HG03064 (cell line): ENCODE measurements around the gene SYNRG.

Experiments
- ATAC-seq: cut with Tn5 transposase; IDR thresholded peaks from one replicate; pipeline ENCODE4 v1.9.1; 2021; ENCODE audit warnings: low read depth; ENCODE audit not compliant: unreplicated experiment

The SYNRG gene

DNA sequence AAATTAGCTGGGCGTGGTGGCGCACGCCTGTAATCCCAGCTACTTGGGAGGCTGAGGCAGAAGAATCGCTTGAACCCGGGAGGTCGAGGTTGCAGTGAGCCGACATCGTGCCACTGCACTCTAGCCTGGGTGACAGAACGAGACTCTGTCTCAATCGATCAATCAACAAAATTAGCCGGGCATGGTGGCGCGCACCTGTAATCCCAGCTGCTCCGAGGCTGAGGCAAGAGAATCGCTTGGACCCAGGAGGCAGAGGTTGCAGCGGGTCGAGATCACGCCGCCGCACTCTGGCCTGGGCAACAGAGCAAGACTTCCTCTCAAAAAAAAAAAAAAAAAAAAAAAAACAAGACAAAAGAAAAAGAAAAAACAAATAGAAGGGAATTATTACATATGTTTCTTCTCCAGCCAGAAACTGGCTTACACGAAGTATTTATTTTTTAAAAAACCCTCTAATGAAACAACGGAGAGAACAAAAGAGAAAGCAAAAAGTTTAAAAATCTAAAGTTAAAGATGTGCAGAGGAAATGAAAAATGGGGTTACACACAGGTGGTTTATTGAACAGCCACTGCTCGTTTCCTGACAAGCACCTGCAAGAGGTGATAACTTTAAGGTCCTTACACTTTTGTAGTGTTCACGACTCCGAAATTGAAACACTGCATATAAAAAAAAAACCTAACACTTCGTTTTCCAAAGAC lies 1.4 kb downstream of the SYNRG start:
- no peak for ATAC-seq

DNA sequence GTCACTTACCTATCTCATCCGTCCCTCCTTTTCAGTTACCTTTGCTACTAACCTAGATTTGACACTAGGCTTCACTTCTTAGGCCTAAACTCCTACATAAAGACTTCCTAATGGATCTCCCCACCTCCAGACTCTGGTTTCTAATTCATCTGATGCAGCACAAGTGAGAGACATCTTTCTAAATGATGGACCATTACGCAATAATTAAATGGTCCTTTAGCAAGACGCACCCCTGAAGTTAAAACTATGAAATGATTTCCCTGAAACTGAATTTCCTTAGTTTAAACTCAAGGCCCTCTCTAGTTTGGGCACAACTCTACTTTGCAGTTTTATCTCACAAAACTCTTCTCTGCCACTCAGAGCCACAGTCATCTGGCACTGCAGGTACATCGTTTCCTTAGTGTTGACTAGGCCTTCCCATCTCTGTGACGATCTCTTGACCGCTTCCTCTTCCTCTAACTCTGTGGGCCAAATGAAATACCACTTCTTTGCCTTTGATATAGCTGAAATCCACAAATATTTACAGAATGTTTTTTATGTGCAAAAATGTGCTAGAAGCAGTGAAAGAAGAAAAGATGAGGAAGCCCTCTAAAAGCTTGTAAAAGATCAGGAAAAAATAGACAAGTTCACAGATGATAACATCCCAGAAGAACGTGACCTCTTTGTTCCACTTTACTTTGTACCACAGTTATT lies 3.3 kb downstream of the SYNRG start:
- no peak for ATAC-seq

DNA sequence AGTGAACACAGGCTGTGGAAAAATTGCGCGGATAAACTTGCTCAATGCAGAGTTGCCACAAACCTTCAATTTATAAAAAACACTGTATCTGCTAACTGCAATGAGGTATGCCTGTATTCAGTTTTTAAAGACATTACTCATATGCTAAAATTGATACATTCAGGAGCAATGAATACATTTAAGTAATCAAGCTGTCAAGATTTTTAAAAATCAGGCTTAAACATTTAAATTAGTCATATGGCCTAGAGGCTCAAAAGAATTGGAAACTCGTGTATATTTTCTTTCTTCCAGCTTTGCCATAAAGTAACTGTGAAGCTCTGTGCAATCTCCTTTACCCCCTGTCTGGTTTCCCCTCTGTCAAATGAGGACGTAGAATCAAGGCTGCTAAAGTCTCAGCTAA lies 4.1 kb downstream of the SYNRG start:
- ATAC-seq, result no peak

DNA sequence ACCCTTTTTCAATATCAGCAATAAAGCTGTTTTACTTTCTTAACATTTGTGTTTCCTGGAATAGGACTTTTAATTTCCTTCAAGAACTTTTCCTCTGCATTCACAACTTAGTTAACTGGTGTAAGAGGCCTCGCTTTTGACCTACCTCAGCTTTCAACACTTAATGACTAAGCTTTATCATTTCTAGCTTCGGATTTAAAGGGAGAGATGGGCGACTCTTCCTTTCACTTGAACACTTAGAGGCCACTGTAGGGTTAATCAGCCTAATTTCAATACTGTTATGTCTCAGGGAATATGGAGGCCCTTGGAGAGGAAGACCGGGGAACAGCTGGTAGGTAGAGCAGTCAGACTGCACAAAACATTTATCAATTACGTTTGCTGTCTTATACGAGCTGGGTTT lies 4.7 kb downstream of the SYNRG start:
- no peak for ATAC-seq

DNA sequence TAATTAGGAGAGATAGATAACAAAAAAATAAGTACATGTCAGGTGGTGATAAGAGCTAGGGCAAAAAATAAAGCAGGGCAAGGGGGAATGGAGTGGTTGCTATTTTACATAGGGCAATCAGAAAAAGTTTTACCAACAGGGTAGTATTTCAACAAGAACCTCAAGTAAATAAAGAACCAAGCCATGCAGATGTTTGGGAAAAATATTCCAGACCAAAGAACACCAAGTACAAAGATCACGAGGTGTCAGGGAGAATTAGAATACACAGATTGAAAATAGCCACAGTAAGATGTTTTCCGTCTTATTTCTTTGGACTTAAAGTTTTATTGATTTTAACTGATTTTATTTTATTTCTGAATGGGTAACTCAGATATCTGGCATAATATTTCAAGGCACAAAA lies 11.1 kb downstream of the SYNRG start:
- no peak for ATAC-seq

DNA sequence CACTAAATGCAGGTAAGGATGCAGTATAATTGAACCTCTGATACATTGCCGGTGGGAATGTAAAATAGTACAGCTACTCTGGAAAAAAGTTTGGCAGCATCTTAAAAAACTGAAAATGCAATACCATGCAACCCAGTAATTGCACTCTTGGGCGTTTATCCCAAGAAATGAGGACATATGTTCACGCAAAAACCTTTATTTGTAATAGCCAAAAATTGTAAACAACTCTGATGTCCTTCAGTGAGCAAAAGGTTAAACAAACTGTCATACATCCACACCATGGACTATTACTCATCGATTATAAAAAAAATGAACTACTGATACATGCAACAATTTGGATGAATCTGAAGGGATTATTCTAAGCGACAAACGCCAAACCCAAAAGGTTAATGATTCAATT lies 16.9 kb downstream of the SYNRG start:
- ATAC-seq, result no peak

DNA sequence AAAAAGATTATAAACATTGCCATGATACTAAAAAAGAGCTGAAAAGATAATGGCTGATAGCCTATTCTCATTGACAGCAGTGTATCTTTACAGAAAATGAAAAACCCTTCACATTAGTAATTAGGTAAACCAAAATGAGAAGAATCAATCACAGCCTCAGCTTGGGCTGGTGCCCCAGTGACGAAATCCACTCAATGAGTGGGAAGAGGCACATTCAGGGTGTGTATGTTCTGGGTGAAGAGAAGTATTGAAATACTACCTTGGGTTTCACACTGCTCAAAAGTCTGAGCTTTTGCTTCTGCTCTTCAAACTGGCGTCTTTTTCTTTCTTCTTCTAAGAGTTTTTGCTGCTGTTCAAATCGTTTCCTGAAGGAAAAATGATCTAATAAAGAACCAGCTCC lies 24.2 kb downstream of the SYNRG start:
- ATAC-seq, result no peak

DNA sequence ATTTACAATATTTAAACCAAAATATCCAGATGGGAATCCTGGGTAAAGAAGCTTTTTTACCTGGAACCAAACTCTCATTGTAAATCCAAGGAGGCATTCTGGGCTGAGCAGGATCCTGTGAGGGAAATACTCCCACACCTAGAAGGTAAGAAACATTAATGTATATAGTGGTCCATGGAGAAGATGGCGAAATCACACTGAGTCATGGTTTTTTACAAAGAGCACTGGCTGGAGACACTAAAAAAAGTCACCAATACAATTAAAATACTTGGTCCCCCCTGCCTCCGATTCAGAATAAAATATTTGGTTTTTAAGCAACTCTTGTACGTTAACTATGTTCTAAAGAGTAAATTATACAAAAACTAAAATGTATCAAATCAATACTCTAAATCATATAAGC lies 32.9 kb downstream of the SYNRG start:
- ATAC-seq, result no peak

DNA sequence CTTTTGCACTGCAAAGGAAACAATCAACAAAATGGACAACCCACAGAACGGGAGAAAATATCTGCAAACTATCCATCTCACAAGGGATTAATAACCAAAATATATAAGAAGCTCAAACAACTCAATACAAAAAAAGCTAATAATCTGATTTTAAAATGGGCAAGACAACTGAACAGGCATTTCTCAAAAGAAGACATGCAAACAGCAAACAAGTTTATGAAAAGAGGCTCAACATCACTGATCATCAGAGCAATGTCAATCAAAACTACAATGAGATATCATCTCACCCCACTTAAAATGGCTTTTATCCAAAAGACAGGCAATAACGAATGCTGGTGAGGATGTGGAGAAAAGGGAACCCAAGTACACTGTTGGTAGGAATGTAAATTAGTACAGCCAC lies 34.8 kb downstream of the SYNRG start:
- ATAC-seq, result no peak

DNA sequence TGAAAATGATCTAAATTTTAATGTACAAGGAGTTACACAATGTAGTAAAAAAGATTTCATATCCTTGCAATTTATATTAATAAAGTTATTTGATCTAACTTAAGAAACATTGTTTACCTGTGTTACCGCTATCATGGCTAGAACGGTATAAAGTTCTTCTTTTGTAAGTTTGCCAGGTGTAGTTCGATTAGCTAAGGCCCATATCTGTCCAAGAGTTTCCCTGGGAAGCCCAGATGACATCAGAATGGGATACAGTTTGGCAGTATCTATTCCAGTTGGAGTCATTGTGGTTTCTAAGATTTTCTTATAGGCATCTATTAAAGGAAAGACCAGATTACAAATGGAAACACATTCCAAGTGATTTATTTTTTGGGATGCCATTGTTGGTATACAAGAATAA lies 37.5 kb downstream of the SYNRG start:
- no peak for ATAC-seq

DNA sequence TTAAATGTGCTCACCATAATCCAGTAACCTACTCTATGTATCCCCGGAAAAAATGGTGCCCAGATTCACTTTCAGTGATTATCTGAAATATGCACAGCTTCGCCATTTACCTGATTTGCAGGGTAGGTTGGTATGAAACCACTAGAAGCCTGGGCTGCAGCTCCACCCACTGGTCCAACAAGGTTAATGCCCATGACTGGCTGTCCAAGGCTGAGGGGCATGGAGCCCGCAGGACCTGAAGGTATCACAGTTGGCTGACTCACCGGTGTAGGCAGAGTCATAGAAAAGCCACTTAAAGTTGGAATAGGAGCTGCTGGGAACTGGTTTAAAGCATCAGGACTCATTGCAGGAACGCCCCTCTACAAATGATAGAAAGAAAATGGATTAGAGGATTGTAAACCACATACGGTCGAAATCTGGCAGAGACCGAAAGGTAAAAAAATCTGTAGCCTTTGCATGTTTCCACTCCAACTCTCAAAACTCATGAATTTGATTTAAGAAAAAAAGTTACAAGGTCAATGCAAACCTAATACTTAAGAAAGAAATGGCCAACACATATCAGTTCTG lies 38.6 kb downstream of the SYNRG start:
- ATAC-seq, result no peak

DNA sequence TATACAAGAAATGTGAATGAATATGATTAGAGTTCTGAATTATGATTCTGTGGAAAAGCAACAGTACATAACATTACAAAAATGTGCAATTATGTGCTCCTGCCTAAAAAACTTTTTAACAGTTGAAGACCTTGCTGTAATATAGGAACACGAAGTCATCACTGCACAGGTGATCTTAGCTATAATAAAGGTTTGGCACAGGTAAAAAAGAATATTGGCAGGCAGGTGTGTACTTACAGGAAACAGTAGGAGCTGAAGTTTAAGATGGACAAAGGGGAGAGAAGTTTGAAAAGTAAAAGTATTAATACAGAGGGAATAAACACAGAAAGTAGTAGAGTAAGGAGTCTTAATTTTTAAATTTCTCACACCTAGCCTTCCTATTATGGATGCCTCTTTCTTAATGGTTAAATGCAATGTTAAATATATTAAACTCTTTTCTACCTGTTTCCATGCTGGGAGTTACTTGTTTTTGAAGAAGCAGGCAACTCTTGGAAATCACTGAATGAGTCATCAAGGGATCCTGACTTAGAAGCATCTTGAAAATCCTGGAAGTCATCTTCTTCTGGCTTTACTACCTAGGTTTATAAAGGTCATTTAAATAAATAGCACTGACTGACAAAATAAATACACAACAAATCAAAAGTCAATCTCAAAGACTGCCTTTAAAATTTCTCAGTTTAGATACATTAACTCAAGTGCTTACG lies 40.7 kb downstream of the SYNRG start:
- ATAC-seq, result no peak

DNA sequence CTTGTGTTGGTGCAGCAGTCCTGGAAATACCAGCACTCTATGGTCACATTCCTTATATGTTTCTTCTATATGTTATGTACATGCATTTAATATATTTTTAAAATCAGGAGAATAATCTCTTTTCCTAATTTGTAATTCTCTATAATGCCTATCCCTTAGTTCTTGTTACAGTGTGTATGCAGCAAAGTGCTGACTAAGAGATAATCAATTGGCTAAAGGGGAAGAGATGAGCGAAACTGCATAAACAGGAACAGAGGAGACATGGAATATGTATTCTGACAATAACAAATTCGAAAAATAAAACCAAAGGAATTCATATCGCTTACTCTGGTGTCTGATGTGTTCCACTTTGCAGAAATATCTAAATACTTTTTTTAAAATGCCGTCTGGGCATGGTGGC lies 41.7 kb downstream of the SYNRG start:
- no peak for ATAC-seq

DNA sequence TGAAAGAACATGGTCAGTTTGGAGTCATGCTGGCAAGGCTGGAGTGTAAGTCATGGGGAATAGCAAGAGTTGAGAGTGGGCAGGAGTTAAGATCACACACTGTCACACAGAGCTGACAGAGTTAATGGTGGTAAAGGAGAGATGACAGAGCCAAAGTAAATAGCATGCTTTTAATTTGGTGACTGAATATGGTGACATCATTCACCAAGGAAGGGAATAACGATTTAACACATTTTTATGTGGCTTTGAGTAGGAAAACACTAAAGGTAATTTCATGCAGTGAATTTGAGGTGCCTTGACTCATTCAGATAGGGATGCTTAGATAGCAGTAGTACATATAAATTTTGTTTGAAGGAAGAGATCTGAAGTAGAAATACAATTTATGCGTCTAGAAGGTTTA lies 42.1 kb downstream of the SYNRG start:
- ATAC-seq, result no peak

DNA sequence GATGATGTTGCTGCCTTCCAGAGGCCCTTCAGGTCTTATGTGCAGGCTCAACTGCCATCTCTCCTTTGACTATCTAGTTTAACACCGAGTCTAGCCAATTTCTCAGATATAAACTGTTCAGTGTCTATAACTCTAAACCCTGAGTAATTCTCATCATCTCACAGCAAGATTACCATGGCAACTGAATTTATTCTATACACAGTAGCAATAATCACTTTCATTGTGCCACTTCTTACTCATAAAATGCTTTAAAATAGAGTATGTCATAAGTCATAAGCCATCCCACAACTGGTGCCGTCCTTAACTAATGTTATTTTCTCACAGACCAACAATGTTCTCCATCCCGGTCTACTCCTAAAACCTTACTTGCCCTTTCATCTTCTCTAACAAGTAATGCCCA lies 45.0 kb downstream of the SYNRG start:
- ATAC-seq, result no peak

DNA sequence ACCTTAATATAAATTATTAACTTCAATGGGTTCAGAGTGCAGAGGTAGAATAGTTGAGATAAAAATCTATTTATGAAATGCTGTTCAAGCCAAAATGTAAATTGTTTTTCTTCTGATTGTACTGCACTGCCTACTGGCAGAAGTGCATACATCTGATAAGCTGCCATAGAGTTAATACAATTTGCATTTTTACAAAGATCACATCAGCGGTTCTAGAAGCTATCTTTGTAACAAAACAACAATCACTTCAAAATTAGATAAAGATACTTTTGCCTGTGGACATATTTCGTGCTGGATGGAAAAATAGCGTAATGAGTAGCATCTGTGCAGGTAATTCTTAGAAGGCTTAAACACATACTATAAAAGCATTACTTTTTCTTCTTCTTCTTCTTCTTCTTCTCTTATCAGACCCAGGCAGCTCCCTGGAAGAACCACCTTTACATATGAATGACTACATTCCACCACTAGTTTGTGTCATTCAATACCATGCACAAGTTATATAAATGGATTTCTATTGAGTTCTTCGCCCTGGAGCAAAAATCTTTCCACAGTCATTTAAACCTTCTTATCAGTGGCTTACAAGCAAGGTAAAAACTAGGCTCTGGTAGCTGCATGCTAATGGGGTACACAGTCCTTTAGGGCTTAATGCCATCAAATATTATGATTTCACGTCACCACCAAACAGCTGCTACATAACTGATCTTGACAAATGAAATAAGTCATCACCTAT lies 47.0 kb downstream of the SYNRG start:
- ATAC-seq, result no peak

DNA sequence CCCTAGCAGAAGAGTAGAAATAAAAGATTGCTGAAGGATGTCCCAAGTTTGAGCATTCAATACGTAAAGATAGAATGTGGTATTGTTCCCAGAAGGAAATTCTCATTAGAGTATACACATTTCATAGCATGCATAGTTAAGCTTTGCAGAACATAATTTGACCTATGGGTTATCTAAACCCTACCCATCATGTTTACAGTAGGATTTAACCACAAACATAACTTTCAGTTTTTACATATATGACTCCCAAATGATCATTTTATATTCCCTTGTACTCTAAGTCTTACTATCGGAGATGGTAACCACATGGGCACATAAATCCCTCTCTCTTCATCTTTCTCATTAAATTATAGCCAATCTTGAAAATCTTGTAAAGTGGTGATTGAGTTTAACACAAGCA lies 50.9 kb downstream of the SYNRG start:
- ATAC-seq, result no peak

DNA sequence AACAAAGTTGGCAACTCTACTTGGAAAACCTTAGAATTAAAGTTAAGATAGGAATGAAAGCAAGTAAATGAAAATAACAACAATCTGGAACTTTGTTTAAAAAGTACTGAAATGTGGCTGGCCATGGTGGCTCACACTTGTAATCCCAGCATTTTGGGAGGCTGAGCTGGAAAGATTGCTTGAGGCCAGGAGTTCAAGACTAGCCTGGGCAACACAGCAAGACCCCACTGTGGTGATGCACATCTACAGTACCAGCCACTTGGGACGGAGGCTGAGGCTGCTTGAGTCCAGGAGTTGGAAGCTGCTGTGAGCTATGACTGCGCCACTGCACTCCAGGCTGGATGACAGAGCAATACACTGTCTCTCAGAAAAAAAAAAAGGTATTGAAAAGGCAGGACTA lies 51.7 kb downstream of the SYNRG start:
- no peak for ATAC-seq

DNA sequence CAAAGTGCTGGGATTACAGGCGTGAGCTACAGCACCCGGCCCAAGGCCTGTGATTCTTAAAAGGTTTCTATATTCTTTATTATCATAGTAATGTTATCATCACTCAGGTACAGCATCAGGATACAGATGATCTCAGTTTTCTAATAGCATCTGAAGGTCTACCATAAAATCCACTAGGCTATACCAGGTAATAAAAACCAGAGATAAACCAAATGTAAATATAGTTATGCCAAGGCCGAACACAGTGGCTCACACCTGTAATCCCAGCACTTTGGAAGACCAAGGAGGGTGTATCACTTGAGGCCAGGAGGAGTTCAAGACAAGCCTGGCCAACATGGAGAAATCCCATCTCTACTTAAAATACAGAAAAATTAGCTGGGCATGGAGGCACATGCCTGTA lies 53.8 kb downstream of the SYNRG start:
- ATAC-seq, result no peak

DNA sequence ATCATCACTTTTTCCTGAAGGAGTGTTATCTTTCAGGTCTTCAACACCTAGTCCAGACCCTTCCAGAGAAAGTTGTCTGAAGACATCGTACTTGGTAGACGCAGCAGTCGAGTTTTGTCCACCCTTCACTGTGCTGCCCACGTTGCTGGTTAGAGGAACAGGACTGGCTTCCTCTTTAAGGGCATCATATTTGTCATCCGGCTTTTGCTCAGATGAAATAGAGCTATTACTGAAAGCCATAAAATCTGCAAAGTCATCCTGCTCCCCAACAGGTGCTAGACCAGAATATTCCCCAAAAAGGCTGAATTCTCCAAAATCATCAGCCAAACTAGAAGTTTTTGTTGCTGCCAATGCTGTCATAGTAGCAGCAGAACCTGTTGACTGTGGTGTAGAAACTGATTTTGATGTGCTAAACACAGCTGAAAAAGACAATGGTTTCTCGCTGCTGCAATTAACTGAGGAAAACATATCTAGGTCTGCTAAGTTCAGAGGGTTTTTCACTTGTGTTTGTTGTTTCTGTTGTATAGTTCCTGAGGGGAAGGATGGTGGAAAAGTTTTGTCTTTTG lies 55.7 kb downstream of the SYNRG start:
- ATAC-seq, result no peak

DNA sequence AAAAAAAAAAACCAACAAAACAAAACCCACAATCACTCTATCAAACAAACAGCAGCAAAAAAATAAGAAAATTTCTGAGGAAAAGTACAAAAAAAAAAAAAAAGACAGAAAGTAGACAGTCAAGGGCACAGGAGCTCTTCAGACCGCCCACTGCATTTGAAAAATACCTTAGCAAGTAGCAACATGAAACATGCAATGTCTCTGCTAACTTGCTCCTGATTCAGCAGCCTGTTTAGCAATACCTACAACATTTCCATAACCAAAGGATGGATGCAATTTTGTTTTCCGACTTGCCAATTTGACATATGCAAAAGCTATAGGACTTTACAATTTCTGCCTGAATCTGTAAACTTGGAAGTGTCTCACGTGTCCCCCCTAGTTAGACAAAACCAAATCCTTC lies 57.4 kb downstream of the SYNRG start:
- ATAC-seq, result no peak
